Activated CD4-positive, alpha-beta T cell treated with anti-CD3 and anti-CD28 coated beads for 1 hour (primary cell): Measurements from ENCODE around the gene OSM.

Experiments
- DNase-seq: peaks from one replicate; pipeline ENCODE4 v3.0.0-alpha.2; 2020

The OSM gene

DNA sequence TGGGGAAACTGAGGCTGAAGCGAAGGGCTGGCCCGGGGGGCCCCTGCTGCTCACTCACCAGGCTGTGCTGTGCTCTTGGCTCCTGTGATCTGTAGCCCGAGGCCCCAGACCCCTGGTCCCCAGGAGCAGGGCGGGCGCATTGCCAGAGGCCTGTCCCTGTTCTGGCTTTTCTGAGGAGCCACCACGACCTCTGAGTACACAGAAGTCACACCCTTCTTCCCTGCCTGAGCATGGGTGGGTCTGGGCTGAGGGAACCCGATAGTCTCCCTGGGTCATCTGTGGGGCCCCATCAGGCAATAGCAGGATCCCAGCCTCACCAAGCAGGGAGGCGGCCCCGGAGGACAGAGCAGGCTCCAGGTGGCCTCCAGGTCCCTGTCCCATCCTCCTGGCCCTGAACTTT, 17.5 kb upstream of the OSM start:
- no peak for DNase-seq

DNA sequence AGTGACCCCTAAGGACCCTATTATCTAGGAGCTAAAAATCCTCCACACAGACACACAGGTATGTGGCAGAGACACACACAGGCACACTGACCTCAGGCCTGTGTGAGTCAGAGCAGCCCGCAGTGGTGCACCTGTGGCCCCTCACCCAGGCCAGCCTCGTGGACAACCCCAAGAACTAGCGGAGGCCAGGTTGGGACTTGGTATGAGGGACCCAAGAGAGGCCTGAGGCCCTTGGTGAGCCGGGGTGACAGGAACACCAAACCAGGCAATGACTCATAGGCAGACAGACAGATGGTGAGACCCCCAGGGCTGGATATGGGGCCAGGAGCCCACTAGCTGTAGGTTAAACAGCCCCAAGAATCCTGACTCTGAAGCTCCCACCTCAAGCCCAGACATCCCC, 16.7 kb upstream of the OSM start:
- DNase-seq = no peak

DNA sequence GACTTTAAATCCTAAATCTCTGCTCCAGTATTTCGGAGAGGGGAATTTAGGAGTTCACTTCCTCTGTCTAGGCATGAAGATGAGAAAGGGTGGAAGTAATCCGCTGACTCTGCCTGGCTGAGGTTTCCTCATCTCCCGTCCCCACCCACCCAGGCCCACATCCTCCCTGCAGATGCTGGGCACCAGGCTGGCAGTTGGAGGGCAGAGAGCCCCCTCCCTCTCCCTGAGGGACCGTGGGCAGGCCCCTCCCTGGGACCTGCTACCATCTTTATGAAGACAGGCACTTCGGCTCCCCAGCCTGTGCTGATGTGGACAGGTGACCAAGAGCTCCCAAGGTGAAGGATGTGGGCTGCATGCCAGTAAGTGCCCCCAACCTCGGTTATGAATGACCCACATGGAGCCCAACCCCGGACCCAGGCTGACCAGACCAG, 16.0 kb upstream of the OSM start:
- no peak for DNase-seq

DNA sequence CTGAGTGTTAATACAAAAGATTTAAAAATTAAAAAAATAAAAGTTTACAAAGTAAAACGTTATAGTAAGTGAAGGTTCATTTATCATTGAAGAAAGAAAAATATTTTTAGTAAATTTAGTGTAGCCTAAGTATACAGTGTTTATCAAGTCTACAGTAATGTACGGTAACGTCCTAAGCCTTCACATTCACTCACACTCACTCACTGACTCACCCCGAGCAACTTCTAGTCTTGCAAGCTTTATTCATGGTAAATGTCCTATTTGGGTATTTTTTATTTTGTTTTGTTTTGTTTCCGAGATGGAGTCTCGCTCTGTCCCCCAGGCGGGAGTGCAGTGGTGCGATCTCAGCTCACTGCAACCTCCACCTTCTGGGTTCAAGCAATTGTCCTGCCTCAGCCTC, 13.9 kb upstream of the OSM start:
- DNase-seq = no peak

DNA sequence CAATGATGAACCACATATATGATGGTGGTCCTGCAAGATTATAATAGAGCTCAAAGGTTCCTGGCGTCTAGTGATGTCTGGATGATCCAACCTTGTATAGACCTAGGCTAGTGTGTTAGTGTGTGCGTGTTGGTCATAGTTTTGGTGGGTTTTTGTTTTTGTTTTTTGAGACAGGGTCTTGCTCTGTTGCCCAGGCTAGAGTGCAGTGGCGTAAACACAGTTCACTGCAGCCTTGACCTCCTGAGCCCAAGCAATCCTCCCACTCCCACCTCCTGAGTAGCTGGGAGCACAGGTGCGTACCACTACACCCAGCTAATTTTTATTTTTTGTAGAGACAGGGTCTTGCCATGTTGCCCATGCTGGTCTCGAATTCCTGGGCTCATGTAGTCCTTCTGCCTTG, 13.3 kb upstream of the OSM start:
- no peak for DNase-seq

DNA sequence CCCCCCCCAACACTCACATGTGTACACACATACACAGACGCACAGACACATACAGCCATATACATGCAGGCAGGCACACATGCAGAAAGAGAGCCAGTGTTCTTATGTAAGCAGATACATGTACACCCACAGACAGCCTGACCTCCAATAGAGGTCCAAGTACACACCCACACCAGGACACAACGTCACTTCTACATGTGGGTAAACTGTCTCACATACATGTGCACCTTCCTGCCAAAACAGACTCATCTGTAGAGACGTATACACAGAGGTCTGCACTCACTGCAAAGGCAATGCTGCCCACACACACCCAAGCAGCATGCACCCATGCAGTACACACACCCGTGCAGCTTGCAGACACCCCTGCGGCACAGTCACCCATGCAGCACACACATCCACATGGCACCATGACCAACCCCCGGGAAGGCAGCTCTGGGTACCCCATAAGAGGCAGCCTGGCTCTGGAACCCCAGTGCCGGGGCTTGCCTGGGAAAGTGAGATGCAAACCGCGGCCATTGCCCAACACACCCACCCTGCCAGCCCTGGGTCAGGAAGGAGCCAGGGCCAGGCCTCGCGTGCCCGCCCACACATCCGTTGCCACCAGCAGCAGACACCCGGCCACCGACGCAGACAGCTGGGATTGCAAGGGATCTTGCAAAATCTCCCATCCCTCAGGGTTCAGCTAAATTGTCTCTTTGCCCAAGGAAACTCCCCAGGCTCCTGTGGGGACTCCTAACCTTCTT, 12.6 kb upstream of the OSM start:
- DNase-seq = no peak

DNA sequence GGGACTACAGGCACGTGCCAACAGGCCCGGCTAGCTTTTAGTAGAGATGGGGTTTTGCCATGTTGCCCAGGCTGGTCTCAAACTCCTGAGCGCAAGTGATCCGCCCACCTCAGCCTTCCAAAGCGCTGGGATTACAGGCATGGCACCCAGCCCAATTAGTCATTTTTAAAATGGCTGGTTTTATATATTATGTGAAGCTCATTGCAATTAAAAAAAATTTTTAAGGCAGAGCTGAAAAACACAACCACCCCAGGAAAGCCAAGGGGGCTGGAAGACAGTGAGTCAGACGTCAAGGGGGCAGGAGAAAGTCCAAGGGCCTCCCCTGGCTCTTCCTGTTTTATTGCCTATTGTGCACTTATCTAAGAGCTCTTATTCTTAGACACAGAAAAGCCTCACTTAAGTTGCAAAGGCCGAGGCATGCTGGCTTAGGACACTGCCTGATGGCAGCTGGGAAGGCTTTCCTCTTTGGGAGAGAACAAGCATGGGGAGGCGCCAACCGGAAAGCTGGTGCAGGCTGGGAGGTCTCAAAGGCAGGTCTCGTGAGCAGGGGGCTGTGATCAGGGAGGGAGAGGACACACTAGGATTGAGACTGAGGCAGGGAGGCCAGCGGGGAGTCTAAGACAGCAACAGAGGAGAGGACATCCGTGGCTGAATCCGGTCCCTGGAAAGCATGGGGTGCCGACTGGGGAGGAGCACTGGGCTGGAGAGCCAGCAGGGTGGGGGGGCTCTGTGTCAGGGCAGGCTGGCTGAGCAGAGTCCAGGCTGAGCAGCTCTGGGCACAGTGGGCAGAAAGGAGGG, 11.1 kb upstream of the OSM start:
- DNase-seq = no peak

DNA sequence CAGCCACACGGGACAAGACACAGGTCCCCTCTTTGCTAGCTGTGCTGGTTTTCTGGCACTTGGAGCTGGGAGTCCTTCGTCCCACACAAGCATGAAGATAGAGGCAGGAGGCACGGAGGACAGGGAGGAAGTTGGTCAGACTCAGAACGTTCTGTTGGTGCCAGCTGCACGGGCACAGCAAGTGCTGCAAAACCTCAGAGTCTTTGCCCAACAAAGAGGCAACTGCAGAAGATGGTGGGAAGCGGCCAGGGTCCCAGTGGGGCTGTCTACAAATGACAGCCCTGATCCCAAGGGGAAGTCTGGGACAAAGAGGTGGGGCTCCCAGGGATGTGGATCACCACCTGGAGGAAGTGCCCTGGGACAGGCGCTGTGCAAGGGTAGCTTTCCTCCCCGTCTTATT, 9.4 kb upstream of the OSM start:
- no peak for DNase-seq

DNA sequence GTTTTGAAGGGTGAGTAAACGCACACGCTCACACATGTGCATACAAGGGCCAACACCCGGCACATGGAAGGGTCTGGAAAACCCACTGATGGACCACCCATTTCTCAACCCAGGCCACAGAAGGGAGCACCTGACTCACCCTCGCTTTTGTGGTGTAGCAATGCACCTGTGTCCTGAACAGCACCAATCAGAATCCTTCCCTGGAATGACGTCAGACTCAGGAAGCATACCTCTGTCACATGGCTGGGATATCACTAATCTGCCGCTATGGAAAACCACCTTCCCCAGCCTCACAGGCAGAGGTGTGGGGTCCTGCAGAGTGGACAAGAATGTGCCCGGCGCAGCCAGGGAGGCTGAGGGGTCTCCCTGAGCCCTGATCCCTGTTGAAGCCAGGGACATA, 9.0 kb upstream of the OSM start:
- DNase-seq = no peak

DNA sequence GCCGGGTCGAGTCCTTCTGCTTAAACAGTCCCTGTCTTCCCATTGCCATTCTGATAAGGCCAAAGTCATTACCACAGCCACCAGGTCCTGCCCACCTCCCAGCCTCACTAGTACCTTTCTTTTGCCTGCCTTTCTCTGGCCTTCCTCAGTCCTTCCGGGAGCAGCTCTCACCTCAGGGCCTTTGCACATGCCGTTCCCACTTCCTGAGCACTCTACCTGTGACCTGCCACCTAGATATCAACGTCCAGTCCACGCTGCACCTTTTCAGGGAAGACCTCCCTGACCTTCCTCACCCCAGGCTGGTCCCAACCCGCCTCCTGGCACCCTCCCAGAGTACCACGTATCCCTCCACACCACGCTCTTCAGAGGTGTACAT, 7.8 kb upstream of the OSM start:
- DNase-seq = no peak

DNA sequence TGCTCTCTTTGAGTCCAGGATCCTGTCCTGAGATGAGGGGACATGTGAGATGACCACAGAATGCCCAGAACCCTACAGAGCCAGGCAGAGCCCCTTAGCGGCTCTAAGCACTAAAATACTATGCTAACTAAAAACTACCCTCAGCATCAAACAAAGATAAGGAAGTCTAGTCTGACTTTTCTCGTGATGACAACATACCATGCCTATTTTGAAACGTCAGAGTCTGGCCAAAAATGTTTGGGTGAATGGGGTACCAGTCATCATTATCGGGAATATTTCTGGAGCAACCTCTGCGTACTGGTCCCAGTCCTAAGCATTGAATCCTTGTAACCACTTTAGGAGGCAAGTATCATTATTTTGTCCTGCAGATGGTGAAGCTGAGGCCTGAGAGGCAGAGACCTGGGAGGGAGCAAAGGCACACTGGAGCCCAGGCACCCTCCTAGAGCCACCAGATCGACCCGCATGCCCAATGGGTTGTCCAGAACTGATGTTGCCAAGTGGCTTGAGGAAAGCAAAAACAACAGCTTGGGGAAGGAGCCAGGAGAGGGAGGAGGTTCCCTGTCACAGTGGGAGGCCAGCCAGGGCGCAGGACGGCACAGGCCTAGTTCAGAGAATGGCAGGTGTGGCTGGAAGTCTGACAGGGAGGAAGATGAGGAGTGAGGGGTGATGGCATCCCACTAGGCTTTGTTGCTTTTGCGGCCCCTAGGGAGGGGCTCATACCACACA, 7.2 kb upstream of the OSM start:
- DNase-seq = no peak

DNA sequence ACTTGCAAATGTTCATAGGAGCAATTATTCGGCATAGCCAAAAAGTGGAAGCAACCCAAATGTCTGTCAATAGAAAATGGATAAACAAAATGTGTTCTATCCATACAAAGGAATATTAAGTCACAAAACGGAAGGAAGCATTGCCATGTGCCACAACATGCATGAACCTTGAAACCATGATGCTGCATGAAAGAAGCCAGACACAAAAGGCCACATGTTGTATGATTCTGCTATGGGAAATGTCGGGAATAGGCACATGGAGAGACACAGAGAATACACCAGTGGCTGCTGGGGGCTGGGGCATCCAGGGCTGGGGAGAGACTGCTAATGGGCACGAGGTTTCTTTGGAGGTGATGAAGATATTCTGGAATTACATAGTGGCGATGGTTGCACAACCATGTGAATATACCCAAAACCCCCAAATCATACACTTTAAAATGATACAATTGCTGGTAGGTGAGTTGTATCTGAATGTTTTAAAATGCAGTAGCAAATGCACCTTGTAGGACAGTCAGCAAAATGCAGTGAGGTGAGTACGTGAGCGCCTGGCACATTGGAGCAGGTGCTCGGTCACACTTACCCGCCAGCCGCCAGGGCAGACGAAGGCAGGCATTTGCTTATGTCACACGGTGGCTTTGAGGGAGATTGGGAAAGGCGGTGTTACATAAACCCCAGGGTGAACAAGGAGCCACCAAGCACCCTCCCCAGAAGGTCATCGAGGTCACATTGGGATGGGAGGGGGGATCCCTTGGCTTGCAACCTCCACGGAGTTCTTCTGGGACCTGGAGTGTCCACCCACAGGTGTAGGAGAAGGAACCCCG, 6.3 kb upstream of the OSM start:
- DNase-seq = no peak

DNA sequence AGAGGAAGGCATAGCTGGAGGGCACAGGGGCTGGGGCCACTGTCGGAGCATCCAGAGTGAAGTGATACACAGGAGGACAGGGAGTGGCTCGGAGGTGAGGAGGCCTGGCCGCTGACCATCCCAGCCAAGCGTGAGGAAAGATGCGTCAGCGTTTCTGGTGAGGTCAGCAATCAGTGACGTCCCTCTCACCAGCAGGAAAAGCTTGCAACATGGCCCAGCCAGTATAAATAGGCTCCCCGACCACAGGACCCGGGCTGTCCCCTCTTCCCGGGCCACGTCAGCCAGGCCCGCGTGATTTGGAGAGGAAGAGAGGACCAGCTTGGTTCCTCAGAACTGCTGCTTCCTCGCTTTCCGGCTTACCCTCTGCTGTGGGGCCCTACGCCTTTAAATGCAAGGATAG, 4.2 kb upstream of the OSM start:
- no peak for DNase-seq

DNA sequence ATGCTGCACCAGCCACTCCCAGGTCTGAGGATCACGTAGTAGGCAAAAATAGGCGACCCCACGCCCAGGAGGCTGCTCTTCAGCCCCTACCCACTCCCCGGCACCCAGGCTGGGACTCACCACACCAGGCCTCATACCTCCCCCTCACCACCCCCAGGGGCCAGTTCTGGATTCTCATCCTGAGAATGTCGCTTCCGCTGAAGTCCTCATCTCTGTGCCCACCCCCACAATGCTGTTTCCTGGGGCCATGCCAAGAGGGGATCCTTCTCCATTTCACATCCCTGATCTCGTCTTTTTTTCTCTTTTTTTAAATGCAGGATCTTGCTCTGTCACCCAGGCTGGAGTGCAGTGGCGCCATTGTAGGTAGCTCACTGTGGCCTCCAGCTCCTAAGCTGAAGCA, 1.7 kb upstream of the OSM start:
- no peak for DNase-seq

DNA sequence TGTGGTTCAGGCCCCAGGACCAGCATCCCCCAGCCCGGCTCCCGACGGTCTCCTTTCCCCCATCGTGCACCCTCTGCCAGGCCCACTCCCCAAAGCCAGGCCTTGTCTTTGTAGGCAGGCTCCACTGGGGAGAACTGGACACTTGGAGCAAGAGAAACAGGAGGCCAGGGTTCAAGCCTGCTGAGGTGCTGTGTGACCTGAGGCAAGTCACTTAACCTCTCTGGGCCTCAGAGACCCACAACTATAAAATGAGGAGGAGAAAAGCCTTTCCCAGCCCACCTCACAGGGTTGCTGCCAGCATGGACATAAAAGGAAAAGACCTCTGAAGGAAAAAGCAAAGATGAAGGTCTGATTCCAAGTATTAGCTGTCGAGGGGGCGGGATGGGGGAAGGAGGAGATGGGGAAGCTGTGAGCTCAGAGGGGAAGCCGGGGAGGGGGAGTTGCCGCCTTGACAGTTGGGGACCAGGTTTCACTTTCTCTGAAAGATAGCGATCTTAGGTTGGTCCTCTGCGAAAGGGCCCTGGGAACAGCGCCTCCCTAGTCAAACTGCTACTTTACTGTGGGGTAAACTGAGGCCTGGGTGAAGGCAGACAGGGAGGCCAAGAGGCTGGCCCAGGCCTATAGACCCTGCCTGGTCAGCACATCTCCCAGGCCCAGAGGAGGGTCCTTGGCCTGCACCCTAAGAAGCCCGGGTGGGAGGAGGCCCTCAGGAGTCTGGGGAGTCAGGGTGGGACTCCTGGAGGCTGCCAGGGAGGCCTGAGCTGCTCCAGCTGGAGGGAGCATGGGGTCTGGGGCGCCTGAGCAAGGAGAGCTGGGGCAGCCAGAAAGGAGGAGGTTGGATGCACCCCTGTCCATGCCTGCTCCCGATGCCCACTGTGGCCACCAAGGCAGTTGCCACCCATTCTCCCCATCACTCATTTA, 991 bp upstream of the OSM start:
- DNase-seq = no peak

DNA sequence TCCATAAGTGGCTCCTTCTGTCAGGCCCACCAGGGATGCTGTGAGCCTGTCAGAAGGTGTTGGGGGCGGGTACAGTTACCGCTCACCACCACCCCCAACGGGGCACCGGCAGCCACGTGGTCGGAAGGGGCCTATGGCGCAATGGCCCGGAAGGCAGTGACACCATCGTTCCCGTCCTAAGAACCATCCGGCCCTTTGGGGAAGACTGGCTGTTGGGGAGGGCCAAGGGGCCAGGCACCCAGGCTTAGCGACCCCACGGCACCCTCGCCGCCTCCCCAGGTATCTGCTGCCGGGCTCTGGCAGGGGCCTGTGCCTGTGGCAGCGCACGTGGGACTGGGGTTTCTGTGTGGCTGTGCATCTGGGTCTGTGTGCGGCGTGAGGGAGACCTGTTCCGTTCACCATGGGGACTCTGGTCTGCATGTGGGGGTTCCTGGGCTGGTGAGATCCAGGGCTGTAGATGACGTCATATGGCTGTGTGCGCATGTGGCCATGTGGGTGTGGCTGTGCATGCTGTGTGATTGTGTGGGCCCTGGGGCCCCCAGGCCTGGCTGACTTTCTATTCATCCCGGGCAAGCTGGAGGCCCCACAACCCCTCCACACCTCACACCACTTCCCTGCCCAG, 717 bp downstream of the OSM start:
- DNase-seq = peak; percentile 71

DNA sequence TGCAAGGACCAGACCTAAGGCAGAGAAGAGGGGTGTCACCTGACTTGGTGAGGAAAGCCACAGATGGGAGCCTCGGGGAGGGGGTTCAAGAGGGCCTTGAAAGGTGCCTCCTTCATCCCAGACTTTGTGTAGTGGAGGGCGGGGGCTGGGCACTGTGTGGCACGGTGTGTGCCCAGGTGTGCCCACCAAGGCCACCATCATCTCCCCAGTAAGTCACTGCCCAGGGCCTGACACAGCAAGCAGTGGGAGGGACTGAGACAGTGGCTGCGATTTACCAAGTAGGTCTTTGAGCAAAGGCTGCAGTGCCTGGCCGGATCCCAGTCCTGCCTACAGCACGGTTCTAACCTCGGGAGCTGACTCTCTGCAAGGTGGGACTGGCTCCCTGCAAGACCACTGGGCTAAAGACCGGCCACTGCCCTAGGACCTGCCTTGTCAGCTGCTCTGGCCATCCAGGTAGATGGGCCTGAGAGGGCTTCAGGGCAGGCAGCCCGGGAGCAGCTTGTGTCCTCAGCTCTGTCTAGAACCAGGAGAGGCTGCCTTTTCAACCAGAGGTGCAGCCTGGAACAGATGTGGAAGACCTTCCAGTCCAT, 1.4 kb downstream of the OSM start:
- no peak for DNase-seq

DNA sequence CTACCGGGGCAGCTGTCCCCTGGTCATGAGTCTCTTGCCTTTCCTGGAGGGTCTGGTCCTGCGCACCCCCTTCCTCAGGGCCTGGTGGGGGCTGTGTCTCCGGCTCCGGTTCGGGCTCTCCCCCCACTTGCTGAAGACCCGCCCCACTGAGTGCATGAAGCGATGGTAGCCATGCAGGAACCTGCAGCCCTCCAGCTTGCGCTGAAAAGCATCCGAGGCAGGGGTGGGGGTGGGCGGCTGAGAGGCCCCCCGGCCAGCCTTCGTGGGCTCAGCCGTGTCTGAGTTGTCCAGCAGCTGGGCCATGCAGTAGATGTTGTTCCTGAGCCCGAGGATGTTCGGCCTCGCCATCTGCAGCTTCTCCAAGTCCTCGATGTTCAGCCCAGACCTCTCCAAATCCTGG, 2.8 kb downstream of the OSM start:
- DNase-seq = no peak

DNA sequence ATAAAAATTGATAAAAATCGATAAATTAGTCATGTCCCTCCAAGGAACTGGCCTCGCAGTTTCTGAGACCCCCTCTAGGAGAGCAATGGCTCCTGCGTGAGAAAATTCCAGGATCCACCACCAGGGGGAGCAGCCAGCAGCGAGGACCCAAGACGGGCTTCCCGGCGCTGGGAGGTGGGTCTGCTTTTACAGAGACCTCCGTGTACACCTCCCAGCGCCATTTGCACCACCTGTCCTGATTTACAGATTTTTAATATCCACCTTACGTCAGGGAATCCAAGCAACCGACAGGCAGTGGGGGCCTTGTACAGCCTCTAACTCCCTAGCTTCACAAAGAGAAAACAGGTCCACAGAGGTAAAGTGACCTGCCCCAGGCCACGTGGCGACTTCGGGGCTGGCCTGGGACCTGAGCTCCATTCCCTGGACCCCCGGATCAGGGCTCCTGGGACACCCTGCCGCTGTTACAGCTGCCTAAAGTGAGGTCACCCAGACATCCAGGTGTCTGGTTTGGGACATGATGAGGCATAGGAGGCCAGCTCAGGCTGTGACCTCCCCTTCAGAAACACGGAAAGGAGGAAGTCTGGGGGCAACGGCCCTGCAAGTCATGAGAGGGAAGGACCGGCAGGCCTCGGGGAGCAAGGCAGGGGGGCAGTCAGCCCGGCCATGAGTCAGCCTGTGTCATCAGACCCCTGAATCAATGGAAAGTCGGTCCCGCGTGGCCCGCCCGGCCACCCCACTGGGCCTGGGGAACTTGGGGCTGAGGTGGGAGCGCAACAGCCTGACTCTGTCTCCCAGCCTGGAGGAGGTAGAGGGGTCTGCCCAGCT, 3.5 kb downstream of the OSM start:
- peak; percentile 62 for DNase-seq

DNA sequence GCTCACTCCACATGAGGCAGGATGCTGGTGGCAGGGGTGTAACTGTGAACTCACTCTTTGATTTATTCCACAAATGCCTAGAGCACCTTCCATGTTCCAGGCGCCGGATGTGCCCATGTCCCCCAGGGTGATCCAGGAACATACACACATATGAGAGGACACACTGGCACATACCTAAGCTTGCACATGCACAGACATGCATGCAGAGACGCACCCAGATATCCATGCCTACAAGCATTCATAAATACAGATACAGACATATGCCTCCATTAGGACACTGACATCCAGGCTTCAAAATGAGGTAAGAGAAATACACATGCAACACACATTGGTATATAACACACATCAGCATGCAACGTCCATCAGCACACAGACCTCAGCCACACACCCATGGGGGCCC, 4.5 kb downstream of the OSM start:
- DNase-seq = no peak
